Vagina (tissue), 2 donors: ENCODE measurements around the gene STT3B.

Experiments
- CTCF ChIP-seq, 3 experiments: fragments of 450-650 bp in 2 of 3; fragments of 200-600 bp in 1 of 3; sonication (generic) in 1 of 3; IDR thresholded peaks; one replicate each; pipeline ENCODE4 v1.5.1; 2017 to 2019; ENCODE audit warnings: antibody characterized with exemption in 3 of 3, mild to moderate bottlenecking in 2 of 3, moderate library complexity in 2 of 3
- POLR2A ChIP-seq, 2 donors: fragments of 450-650 bp; IDR thresholded peaks; one replicate each; pipeline ENCODE4 v1.6.1; 2017; ENCODE audit warnings: antibody characterized with exemption in 2 of 2, mild to moderate bottlenecking in 2 of 2, moderate library complexity in 2 of 2

GRCh38 chr3:31579828-31580227, 47.1 kb downstream of the STT3B start:
- no peak for TF ChIP-seq CTCF (IDR thresholded peaks at IDR 0.05)
- no peak for TF ChIP-seq POLR2A (IDR thresholded peaks at IDR 0.05)
